Measurements from ENCODE around the gene KIF26A.

KIF26A gene

DNA sequence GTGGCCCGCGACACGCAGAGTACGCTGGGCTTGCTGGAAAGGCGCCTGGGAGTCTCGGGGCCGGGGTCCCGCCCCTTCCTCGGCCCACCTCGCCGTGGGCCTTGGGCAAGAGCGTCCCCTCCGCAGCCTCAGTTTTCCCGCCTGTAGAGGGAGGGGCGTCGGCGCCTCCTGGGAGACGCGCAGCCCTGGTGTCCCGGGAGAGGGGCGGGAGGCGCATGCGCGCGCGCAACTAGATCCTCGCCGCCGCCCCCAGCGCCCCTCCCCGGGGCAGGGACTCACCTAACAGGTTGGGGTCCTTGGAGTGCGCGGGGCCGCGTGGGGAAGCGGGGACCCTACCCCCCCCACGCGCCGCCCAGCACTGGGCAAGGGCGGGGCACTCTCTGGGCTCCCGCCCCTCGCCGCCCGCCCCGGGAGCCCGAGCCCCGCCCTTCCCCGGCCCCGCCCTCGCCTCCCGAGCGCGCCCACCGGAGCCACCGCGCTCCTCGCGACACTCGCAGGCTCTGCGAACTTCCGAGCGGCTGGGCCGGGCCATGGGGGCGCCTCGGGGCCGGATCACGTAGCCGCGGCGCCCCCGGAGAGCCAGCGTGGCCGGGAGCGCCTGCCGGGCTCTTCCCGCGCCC is at the start of gene KIF26A:
TSS of gene KIF26A (plus strand) at position 490 of the 620 bp plus-strand sequence. CDS start 136 bp downstream, outside the sequence.
- no peak for DNase-seq (ENCODE audit: low read depth)

DNA sequence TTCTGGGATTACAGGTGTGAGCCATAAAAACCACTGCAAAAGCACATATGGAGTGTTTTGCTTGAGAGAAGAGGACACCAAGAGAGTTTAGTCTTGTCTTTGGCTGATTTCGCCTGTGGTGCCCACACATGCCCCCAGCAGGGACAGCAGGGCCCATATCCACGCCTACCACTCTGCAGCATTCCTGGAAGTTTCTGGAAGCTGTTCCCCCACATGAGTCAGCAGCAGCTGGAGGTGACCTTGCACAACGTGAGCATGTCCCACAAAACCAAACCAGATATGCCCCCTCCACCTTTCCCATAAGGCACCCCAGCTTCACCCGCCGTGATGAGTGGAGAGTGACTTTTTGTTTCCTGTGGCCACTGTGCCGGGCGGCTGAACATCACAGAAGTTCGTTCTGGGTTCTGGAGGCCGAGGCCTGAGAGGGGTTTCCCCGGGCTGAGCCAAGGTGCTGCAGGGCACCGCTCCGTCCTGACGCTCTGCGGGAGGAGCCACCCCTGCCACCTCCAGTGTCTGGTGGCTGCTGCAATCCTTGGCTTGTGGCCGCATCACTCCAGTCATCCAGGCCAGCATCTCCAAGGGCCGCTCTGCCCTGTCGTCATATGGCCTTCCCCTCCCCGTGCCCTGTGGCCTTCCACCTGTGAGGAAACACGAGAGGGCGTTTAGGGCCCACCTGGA is 48.2 kb upstream of the KIF26A start:
- DNase-seq (ENCODE audit: low read depth): no peak

DNA sequence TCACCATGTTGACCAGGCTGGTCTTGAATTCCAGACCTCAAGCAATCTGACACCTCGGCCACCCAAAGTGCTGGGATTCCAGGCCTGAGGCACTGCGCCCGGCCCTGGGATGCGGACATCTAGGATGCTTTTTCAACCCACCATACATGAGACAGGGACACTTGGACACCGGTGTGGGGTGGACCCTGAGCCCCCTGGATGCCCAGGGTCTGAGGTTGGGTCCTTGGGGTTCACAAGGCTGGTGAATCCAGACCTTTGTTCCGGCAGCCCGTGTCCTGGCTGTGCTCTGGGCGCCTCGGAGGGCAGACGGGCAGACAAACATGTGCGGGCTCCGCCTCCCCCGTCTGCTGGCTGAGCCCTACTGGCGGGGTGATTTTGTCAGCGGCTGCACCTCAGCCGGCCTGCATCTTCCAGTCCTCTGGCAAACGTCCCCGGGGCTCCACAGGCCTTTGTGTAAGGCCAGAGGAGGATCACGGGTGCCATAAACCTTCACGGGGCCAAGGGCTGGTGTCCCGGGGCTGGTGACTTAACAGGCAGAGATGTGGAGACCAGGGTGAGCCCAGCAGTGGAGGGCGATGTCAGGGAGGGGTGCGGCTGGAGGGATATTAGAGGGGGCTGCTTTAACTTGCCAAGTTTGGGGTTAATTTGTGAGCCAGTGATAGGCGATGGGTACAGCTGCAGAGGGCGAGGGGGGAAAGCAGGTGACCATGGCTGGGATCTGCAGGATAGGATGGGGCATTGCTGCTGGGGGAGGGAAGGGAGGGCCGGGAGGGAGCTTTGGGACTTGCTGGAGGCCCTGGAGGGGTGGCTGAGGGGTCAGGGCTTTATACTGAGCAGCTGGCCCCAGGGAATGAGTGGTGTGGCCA is 47.1 kb upstream of the KIF26A start:
- no peak for DNase-seq (ENCODE audit: low read depth)

DNA sequence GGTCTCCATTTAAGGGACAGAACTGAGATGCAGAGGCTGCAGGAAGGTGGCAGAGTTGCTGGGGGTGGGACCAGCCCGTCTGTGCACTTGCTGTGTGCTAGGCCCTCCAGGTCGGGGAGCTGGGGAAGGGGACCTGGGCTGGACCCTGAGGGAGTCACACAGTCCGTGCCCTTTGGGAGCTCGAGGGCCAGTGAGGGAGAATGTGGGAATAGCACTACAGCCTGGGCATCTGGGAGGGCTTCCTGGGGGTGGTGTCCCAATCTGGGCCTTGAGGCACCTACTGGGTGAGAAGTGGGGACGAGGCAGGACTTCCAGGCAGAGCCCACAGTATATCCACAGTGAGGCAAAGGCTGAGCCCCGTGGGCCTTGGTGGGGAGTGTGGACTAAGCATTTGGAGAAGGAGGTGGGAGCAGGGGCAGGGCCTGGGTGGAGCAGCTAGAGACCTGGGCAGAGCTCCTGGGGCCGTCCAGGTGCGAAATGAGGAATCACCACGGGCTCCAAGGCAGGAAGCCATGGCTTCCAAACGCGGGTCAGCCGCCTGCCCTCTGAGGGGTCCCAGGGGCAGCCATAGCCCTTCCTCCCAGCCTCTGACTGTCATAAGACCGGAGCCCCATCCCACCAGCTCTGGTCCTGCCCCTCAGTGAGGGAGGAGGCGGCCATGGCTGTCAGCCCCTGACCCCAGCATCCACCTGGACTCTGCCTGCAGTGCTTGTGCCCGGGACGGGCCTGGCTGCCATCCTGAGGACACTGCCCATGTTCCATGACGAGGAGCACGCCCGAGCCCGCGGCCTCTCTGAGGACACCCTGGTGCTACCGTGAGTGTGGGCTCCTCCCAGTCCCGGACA is 46.2 kb upstream of the KIF26A start:
- no peak for DNase-seq (ENCODE audit: low read depth)

DNA sequence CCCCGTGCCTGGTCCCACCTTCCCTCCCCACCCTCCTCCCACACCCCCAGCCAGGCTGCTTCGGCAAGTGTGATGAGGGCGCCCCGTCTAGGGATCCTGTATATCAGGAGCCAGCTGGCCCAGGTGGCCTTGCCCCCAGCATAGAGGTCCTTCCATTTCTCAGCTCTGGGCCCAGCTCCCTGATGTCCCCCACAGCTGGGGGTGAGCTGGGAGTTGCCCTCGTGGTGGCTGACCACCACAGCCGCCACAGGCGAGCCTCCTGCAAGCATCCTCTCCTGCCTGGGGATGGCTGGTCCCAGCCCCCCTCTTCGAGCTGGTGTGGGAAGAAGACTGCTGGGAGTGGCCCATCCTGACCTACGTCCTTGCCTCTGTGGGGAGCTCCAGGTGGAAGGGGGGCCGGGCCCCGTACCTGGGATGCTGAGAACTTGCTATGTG is 45.4 kb upstream of the KIF26A start:
- no peak for DNase-seq (ENCODE audit: low read depth)

DNA sequence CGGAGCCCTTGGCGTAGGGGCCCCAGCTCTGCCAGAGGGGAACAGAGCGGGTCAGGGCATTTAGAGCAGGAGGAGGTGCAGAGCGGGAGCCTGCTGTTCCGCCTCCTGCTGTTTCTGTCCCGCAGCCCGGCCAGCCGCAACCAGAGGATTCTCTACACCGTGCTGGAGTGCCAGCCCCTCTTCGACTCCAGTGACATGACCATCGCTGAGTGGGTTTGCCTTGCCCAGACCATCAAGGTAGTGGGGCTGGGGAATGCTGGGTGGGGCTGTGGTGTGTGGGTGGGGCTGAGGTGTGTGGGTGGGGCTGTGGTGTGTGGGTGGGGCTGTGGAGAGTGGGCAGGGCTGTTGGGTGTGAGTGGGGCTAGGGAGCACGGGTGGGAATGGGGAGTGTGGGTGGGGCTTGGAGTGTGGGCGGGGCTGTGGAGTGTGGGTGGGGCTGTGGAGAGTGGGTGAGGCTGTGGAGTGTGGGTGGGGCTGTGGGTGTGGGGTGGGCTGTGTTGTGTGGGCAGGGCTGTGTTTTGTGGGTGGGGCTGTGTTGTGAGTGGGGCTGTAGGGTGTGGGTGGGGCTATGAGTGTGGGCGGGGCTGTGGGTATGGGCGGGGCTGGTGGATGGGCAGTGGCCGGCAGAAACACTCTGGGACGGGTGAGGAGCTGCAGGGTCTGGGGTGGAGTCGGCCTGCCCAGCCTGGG is 44.9 kb upstream of the KIF26A start:
- no peak for DNase-seq (ENCODE audit: low read depth)

DNA sequence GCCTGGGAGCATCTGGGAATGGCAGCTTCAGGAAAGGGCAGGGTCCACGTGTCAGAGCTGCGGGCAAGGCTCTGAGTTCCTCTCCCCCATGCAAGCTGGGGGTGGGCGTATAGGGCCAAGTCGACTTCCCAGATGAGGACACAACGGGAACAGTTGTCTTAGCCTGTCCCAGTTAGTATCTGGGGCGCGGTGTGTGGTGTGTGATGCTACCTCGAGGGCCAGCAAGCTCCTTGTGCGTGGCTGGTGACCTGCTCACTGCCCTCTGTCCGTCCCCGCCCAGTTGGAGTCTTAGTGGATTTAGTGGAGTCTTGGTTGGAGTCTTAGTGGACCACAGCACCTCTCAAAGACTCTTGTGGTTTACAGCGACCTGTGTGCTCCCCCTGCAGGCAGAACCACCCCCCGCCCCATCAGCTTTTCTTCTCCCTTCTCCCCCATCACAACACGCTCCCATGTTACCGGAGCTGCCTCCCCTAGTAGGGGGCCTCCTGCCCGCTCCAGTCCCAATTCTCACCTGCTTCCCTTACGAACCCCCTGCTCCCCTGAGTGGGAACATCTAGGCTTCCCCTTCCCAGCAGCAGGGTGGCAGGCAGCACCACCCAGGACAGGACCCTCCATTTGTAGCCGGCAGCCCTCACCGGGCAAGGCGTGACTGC is 44.2 kb upstream of the KIF26A start:
- no peak for DNase-seq (ENCODE audit: low read depth)

DNA sequence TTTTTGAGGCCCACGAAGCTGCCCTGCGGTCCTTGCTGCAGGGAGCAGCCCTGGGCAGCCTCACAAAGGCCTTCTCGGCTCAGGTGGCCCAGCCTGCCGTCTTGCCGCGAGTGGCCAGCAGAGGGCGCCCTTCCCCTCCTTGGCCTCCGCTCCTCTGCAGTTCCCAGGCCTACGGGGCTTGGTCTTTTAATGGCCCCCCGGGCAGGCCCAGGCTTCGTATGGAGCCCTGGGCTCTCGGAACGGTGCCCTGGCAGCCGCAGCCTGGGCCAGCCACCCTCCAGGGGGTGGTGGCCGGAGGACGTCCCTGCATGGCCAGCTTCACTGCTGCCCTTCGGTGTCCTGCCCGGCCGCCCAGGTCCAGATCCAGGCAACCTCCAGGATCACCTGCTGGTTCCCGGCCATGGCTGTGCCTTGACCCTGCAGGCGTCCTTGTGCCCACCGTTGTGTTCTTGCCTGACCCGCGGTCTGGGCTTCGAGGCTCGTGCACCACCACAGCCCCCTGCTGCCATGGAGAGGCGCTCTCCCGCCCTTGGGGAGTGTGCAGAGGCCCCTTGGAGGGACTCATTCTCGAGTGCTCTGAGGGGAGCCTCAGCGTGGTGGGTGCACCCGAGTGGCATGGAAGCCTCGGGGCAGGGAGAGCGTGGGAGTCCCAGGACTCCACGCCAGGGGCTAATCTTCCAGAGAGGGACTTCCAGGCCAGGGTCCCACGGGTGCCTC is 43.5 kb upstream of the KIF26A start:
- DNase-seq (ENCODE audit: low read depth): peak; percentile 54

DNA sequence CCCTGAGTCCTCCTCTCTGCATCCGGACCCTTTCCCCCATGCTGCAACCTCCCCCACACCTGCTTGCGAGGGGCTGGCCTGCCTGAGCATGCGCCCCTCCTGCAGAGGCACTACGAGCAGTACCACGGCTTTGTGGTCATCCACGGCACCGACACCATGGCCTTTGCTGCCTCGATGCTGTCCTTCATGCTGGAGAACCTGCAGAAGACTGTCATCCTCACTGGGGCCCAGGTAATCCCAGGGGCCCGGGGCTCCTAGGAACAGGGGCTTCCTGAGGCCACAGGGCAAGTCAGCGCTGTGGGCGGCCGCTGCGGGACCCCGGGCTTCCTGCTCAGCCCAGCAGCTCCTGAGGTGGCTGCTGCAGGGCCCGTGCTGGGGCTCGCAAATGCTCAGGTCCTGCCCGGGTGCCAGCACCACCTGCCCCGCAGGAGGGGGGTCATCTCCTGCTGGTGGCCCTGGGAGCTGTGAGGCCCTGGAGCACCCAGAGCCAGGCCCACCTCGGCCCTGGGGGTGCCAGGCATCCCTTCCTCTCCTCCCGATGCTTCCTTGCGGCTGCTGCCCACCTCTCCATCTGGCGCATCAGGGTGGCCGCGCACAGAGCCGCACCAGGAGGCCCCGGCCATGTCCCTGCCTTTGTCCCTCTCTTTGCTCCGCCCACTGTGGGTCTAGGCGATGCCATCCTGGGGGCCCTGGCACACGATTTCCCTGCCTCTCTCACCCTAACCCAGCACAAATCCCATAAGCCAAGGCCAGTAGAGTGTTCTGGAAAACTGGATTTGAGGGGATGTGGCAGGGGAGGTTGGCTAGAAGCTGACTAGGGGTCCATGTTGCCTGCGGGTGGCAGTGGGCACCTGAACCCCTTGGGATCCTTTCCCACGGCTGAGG is 42.7 kb upstream of the KIF26A start:
- DNase-seq (ENCODE audit: low read depth): no peak

DNA sequence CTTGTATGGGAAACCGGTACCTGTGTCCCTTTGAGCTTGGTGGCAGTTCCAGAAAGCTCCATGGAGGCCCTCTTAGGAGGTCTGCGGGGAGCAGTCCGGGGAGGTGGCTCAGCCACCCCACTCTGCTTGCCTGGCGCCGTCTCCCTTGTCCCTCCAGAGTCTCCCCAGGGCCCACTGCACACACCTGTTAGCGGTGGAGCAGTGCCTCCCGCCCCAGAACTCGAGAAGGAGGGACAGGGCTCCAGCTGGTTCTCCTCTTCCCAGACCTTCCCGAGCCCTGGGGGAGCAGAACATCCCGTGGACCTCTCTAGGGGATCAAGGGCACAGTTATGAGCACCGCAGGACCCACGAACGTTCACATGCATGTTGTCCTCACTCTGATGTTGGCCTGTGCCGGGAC is 42.1 kb upstream of the KIF26A start:
- no peak for DNase-seq (ENCODE audit: low read depth)

DNA sequence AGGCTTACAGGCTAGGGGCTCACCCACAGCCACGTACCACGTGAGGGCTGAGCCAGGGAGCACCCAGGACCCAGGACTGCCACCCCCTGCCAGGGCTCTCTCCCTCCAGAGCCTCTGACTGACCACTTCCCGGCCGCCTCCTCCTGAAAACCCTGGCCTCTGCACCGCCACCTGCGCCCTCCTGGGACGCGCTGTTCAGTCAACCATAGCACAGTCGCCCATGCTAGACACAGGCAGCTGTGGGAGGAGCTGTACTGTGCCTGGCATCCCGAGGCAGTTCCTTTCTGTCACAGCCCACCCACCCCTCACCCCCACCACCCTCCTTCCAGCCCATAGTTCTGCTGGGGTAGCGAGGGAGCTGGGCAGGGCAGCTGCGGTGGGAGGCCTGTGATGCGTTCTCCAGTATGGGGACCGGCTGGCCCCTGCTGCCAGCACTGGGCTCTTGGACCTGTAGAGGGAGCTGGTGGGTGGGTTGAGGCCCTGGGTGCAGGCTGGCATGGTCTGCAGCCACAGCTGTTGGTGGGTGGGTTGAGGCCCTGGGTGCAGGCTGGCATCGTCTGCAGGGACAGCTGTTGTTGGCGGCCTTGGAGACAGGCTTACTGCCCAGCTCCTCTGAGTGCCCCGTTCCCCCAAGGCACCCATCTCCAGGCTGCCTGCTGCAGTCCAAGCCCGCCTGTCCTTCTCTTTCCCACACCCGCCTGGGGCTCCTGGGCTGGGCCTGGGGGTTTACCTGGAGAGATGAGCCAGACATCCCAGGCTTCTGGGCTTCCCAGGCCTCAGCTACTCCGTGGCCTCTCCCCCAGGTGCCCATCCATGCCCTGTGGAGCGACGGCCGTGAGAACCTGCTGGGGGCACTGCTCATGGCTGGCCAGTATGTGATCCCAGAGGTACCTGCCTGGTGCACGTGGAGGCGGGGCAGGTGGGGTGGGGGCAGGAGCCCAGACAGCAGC is 41.4 kb upstream of the KIF26A start:
- DNase-seq (ENCODE audit: low read depth): no peak

DNA sequence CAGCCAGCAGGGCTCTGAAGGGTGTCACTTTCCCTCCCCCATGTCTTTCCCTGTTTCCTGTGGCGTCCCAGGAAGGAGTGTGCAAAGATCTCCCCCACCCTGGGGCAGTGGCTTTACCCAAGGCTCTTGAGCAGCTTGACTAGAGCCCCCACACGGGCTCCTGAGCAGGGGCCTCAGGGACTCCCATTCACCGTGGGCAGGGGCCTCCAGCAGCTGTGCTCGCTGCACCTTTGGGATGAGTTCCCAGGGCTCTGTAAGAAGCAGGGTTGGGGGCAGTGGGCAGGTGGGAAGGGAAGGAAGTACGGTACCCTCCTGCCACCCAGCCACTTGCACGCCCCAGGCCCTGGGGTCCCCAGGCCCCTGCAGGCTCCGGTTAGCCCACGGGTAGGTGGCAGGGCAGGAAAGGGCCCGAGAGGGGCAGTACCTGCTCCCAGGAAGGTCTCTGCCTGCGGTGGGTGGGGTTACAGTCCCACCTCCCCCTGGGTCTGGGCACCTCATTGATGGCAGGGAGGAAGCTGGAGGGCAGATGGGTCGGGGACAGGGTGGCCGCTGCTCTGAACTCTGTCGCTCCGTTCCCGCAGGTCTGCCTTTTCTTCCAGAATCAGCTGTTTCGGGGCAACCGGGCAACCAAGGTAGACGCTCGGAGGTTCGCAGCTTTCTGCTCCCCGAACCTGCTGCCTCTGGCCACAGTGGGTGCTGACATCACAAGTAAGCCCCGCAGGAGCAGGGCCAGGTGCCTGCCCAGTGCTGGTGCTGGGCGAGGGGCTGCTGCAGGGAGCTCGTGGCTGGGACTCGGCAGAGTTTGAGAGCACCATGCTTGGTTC is 39.9 kb upstream of the KIF26A start:
- no peak for DNase-seq (ENCODE audit: low read depth)

DNA sequence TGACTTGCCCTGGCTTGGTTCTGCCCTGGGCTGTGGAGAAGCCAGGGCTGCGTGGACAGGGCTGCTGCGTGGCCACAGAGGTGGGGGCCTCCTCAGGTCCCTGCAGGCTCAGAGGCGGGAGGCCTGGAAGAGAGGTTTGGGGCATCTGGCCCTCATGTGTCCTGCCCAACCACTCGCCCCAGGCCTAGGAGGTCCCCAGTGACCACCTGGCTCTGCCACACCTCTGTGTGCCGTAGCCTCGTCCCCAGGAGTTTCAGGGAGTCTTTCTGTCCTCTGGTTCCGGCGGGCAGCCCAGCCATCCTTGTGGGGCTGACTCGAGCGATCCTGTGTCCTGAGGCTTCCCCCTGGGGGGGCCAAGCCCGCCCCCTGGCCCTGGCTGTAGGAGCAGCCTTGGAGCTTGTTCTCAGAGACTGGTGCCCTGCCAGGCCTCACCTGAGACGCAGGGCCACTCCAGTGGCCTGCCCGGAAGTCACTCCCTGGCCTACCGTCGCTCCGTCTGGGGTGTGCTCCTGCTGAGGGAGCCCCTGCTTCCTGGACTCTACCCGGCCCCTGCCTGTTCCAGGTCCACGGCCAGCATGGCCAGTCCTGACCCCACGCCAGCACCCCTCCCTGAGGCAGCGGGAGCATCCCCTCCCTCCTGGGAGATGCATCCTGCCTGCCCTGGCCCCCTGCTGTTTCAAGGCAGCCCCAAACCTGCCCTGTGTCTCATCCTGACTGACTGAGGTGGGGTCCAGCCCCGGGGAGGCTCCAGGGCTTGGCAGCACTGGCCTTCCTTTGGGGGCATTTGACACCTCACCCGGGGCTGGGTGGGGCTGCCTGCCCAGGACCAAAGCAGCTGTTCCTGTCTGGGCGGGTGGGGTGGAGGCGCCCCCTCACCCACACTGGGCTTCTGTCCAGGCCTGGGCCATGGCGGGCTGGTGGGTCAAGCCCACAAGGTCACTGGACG is 39.0 kb upstream of the KIF26A start:
- no peak for DNase-seq (ENCODE audit: low read depth)

DNA sequence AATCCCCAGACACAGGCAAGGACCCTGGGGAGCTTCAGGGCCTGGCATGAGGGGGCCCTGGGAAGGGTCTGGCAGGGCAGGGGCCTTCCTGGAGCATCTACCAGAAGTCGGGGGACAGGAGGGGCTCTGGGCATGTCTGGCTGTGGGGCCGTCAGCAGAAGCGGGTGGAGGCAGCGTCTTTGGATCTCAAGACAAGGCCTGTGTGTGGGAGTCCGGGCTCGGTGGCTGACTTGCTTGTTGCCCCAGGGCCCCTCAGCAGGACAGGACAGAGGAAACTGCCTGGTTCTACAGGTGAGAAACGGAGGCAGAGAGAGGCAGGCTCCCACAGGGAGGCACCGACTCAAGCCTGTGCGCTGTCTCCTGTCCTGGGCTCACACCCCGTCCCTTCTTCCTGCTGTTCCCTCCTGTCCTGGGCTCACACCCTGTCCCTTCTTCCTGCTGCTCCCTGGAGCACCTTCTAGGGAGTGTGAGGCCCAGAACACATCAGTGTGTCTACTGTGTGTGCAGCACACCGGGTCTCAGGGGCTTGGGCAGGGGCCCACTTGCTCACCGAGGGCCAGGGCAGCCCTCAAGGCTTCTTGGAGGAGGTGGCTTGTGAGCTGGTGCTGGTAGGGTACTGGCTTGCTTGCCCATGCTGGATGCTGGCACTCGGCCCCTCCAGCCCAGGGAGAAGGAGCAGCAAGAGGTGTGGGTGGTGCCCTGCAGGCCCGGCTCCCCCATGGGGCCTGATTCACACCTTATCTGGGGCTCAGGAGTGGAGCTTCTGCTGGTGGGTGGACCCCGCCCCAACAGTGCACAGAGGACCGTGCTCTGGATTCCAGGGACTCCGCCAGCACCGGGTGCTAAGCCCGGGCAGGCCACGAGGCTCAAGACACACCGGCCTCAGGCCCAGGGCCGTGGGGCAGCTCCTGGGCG is 38.0 kb upstream of the KIF26A start:
- DNase-seq (ENCODE audit: low read depth): no peak

DNA sequence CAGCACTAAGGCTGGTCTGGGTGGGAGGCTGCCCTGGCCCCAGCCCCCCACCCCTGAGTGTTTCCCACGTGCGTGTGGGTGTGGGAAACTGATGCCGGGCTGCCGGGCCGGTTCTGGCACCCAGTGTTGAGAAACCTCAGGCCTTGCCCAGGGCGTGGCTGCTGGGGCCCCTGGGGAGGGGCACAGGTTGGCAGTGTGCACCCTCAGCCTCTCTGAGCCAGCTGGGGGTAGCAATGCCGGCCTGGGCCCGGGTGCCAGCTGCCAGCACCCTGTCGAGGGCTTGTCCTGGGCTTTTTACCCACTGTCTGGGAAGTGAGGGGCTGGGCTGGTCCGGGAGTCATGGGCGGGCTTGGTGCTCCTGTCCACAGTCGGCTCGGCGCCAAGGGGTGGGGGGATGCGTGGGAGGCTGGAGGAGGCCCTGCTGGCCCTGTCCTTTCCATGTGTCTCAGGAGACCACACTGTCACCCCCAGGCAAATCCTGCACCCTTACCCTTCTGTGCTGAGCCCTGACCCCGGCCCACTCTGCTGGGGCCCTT is 37.2 kb upstream of the KIF26A start:
- no peak for DNase-seq (ENCODE audit: low read depth)

All from stimulated activated CD8-positive, alpha-beta memory T cell treated with anti-CD3 and anti-CD28 coated beads, Interleukin-12 subunit alpha, Interleukin-12 subunit beta, amount 100 ng/mL, for 1 hour (primary cell).